Testis (tissue), 3 donors: Measurements from ENCODE around the gene PLCB1. TPM values are rescaled to one million over a fixed set of nuclear protein-coding genes. Genes with fewer than 3 reads are reported as not detected.

Experiments used
- DNase-seq: peaks from one replicate; pipeline ENCODE4 v3.0.0-alpha.2; 2019
- H3K27ac ChIP-seq, 2 donors: fragments of 200-600 bp; sonication (generic); one replicate each; pipeline ENCODE4 v1.5.1; 2019
- H3K27me3 ChIP-seq: fragments of 200-600 bp; sonication (generic); one replicate; pipeline ENCODE4 v1.5.1; 2019
- H3K36me3 ChIP-seq: fragments of 200-600 bp; sonication (generic); one replicate; pipeline ENCODE4 v1.5.1; 2017; ENCODE audit warnings: low read depth; ENCODE audit errors: missing control alignments
- H3K4me1 ChIP-seq: fragments of 200-600 bp; sonication (generic); one replicate; pipeline ENCODE4 v1.5.1; 2019
- H3K4me3 ChIP-seq, 2 donors: fragments of 200-600 bp; sonication (generic); one replicate each; pipeline ENCODE4 v1.5.1; 2017 to 2019
- H3K9me3 ChIP-seq: fragments of 200-600 bp; sonication (generic); one replicate; pipeline ENCODE4 v1.5.1; 2017
- CTCF ChIP-seq, 3 experiments: fragments of 450-650 bp in 2 of 3; fragments of 200-600 bp in 1 of 3; sonication (generic) in 1 of 3; IDR thresholded peaks; one replicate each; pipeline ENCODE4 v1.5.1; 2016 to 2019; ENCODE audit warnings: antibody characterized with exemption in 3 of 3, mild to moderate bottlenecking in 2 of 3, moderate library complexity in 1 of 3
- POLR2A ChIP-seq: fragments of 450-650 bp; IDR thresholded peaks from one replicate; pipeline ENCODE4 v1.6.1; 2017; ENCODE audit warnings: antibody characterized with exemption, mild to moderate bottlenecking, moderate library complexity
- WGBS, 2 donors: methylation state at CpG; one replicate each; pipeline ENCODE4 v1.1.5; 2018; 5-methylcytosine and 5-hydroxymethylcytosine counted together
- intact Hi-C: fragments of 100-400 bp; cut with DNase I; formaldehyde crosslinking; loops from one replicate; pipeline ENCODE4 v1.15.1; 2023; ENCODE audit warnings: low total_unique reads
- polyA plus RNA-seq: library from polyadenylated mRNA; stranded (reverse); fragments of 350-450 nt; fragmentation: Illumina TruSeq; extraction: RNeasy Lipid Tissue Mini Kit (QIAGEN cat#74804); gene quantifications from one replicate; pipeline ENCODE4 v1.2.3, GENCODE V29; 2014; ENCODE audit warnings: low read depth, low replicate concordance; ENCODE audit not compliant: insufficient read depth
- total RNA-seq, 2 donors: library from RNA; depleted of rRNA; stranded (reverse); fragments of >200 nt; gene quantifications; one replicate each; pipeline ENCODE4 v1.2.3, GENCODE V29; 2016

Gene PLCB1
- total and polyA plus RNA-seq, 3 donors from 2014 or later = 3.1 to 9.8 (median 8.2) TPM

- intact Hi-C loops = no loop called here
- 77 to 81% methylated on average over 3 of the region's 3 CpGs for WGBS, 2 donors
- TF ChIP-seq CTCF (IDR thresholded peaks at IDR 0.05) = no peak
- no peak for TF ChIP-seq POLR2A
- no peak overlapping the region for H3K4me3 ChIP-seq
- no peak for DNase-seq
- H3K9me3 ChIP-seq = no peaks in the 10 kb centered on the region
- H3K36me3 ChIP-seq = no peaks in the 10 kb centered on the region
- H3K4me1 ChIP-seq = no peaks in the 10 kb centered on the region
- no peak overlapping the region for H3K27ac ChIP-seq
- no peaks in the 10 kb centered on the region for H3K27me3 ChIP-seq
Observed at GRCh38 chr20:8912731-8913130, 780.7 kb downstream of the PLCB1 start.

- TF ChIP-seq CTCF (IDR thresholded peaks at IDR 0.05) = no peak
- TF ChIP-seq POLR2A = no peak
- H3K27ac ChIP-seq = no peak overlapping the region
- H3K9me3 ChIP-seq = no peaks in the 10 kb centered on the region
- intact Hi-C loops = no loop called here
- H3K4me1 ChIP-seq = no peaks in the 10 kb centered on the region
- no peak for DNase-seq
- no peaks in the 10 kb centered on the region for H3K36me3 ChIP-seq
- no peaks in the 10 kb centered on the region for H3K27me3 ChIP-seq
- no peak overlapping the region for H3K4me3 ChIP-seq
Observed at GRCh38 chr20:8913456-8913855, 781.4 kb downstream of the PLCB1 start.

- no peak for DNase-seq
- WGBS, 2 donors = 91 to 100% methylated on average over 1 of the region's 1 CpG
- Histone ChIP-seq H3K27ac (no peak overlapping the region), H3K27me3 (no peaks in the 10 kb centered on the region), H3K36me3 (no peaks in the 10 kb centered on the region), H3K4me3 (no peak overlapping the region), H3K9me3 (no peaks in the 10 kb centered on the region), H3K4me1 (no peaks in the 10 kb centered on the region)
- TF ChIP-seq POLR2A = no peak
- TF ChIP-seq CTCF (IDR thresholded peaks at IDR 0.05) = no peak
- intact Hi-C loops = no loop called here
Observed at GRCh38 chr20:8914421-8914820, 782.4 kb downstream of the PLCB1 start.

- Histone ChIP-seq H3K27ac (no peak overlapping the region), H3K4me1 (no peaks in the 10 kb centered on the region), H3K36me3 (no peaks in the 10 kb centered on the region), H3K27me3 (no peaks in the 10 kb centered on the region), H3K9me3 (no peaks in the 10 kb centered on the region), H3K4me3 (no peak overlapping the region)
- intact Hi-C loops = no loop called here
- DNase-seq = no peak
- TF ChIP-seq POLR2A (no peak), CTCF (IDR thresholded peaks at IDR 0.05) (no peak)
Observed at GRCh38 chr20:8917084-8917483, 785.0 kb downstream of the PLCB1 start.

- Histone ChIP-seq H3K36me3 (no peaks in the 10 kb centered on the region), H3K27ac (no peak overlapping the region), H3K27me3 (no peaks in the 10 kb centered on the region), H3K9me3 (no peaks in the 10 kb centered on the region), H3K4me3 (no peak overlapping the region), H3K4me1 (no peaks in the 10 kb centered on the region)
- TF ChIP-seq CTCF (IDR thresholded peaks at IDR 0.05) (no peak), POLR2A (no peak)
- intact Hi-C loops = no loop called here
- WGBS, 2 donors = 92 to 93% methylated on average over 3 of the region's 3 CpGs
- DNase-seq = no peak
Observed at GRCh38 chr20:8918145-8918544, 786.1 kb downstream of the PLCB1 start.
